Kidney epithelial cell (primary cell): ENCODE measurements around the gene CORO1A. TPM values are rescaled to one million over a fixed set of nuclear protein-coding genes. Genes with fewer than 3 reads are reported as not detected.
"Not testable (repeated sequence)": the region's sequence is repeated elsewhere in the genome, so short reads cannot be mapped to it uniquely, and the experiment has no call there.

Experiments
- DNase-seq: peaks from one replicate; pipeline ENCODE4 v3.0.0-alpha.2; 2010; ENCODE audit warnings: low read depth
- H3K27me3 ChIP-seq: 2 replicates; pipeline ENCODE4 v1.6.0; 2011; ENCODE audit warnings: low read length; ENCODE audit not compliant: control insufficient read depth, insufficient read depth
- H3K36me3 ChIP-seq: 2 replicates; pipeline ENCODE4 v1.5.1; 2011; ENCODE audit warnings: low read length; ENCODE audit not compliant: control insufficient read depth, insufficient read depth
- H3K4me3 ChIP-seq: 2 replicates; pipeline ENCODE4 v1.5.1; 2011; ENCODE audit warnings: low read depth, mild to moderate bottlenecking, control low read depth, low read length
- total RNA-seq: library from RNA; depleted of rRNA; stranded (reverse); fragments of >200 nt; gene quantifications from 2 replicates; pipeline ENCODE4 v1.2.3, GENCODE V29; 2015
- TF ChIP-seq, protein P1 (sequence below): IDR thresholded peaks from 2 replicates; pipeline ENCODE4 v1.5.1; 2011; ENCODE audit warnings: mild to moderate bottlenecking, moderate library complexity, low read length, control low read depth, inconsistent platforms; ENCODE audit not compliant: insufficient read depth, poor library complexity, severe bottlenecking

CORO1A gene
- total RNA-seq, 1 donor from 2014 or later = 10.8 TPM

DNA sequence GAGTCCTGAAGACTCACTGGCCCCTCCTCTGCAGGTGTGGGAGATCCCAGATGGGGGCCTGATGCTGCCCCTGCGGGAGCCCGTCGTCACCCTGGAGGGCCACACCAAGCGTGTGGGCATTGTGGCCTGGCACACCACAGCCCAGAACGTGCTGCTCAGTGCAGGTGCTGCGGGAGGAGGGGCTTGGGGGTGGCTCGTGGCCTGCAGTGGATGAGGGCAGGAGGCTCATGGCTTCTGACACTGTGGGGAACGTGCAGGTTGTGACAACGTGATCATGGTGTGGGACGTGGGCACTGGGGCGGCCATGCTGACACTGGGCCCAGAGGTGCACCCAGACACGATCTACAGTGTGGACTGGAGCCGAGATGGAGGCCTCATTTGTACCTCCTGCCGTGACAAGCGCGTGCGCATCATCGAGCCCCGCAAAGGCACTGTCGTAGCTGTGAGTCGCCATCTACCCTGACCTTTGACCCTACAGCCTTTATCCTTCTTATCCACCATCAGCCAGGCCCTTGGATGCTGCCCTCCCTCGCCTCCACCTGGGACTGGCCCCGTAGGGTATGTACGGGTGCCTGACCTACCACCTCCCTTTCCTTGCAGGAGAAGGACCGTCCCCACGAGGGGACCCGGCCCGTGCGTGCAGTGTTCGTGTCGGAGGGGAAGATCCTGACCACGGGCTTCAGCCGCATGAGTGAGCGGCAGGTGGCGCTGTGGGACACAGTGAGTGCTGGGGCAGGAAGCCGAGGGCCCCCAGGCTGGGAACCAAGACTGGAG lies 3.6 kb downstream of the CORO1A start:
- TF ChIP-seq, protein P1, sequence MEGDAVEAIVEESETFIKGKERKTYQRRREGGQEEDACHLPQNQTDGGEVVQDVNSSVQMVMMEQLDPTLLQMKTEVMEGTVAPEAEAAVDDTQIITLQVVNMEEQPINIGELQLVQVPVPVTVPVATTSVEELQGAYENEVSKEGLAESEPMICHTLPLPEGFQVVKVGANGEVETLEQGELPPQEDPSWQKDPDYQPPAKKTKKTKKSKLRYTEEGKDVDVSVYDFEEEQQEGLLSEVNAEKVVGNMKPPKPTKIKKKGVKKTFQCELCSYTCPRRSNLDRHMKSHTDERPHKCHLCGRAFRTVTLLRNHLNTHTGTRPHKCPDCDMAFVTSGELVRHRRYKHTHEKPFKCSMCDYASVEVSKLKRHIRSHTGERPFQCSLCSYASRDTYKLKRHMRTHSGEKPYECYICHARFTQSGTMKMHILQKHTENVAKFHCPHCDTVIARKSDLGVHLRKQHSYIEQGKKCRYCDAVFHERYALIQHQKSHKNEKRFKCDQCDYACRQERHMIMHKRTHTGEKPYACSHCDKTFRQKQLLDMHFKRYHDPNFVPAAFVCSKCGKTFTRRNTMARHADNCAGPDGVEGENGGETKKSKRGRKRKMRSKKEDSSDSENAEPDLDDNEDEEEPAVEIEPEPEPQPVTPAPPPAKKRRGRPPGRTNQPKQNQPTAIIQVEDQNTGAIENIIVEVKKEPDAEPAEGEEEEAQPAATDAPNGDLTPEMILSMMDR = peak; percentile 65
- DNase-seq = no peak

DNA sequence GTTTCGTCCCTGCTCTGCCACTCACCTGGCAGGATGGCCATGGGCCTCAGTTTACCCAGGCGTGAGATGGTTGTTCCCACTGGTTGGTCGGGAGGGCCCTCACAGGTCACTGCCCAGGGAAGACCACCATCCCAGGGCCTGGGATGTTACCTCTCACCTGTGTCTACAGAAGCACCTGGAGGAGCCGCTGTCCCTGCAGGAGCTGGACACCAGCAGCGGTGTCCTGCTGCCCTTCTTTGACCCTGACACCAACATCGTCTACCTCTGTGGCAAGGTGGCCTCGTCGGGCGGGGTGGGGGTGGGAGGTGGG lies 4.1 kb downstream of the CORO1A start:
- TF ChIP-seq, protein P1 = no peak
- Histone ChIP-seq H3K27me3 (no peaks in the 10 kb centered on the region), H3K4me3 (no peak overlapping the region), H3K36me3 (no peaks in the 10 kb centered on the region)
- DNase-seq = no peak

More for the DNA sequence above, 3.6 kb downstream of the CORO1A start:
- Histone ChIP-seq H3K36me3 (no peaks in the 10 kb centered on the region), H3K27me3 (no peaks in the 10 kb centered on the region), H3K4me3 (no peak overlapping the region)

DNA sequence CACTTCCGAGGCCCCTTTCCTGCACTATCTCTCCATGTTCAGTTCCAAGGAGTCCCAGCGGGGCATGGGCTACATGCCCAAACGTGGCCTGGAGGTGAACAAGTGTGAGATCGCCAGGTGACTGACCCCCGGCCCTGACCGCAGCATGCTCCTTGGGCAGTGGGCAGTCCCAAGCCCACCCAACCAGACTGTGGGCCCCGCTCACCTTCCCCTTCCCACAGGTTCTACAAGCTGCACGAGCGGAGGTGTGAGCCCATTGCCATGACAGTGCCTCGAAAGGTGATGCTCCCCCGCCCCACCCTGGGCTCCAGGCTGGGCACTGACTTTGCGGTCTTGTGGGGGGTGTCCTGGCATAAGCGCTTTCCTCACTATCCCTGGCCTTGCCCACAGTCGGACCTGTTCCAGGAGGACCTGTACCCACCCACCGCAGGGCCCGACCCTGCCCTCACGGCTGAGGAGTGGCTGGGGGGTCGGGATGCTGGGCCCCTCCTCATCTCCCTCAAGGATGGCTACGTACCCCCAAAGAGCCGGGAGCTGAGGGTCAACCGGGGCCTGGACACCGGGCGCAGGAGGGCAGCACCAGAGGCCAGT lies 4.7 kb downstream of the CORO1A start:
- Histone ChIP-seq H3K36me3 (no peaks in the 10 kb centered on the region), H3K27me3 (no peaks in the 10 kb centered on the region), H3K4me3 (no peak overlapping the region)
- DNase-seq = no peak
- TF ChIP-seq, protein P1 = no peak

DNA sequence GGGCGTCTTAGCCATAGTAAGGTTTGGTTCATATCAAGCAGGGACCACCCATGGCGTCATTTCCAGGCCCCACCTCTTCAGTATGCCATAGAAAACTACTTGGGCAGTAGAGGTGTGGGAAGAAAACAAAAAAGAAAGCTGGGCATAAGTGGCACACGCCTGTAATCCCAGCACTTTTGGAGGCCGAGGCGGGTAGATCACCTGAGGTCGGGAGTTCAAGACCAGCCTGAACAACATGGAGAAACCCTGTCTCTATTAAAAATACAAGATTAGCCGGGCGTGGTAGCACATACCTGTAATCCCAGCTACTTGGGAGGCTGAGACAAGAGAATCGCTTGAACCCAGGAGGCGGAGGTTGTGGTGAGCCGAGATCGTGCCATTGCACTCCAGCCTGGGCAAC lies 7.8 kb downstream of the CORO1A start:
- H3K4me3 ChIP-seq, H3K36me3 ChIP-seq, DNase-seq, H3K27me3 ChIP-seq: not testable (repeated sequence)

DNA sequence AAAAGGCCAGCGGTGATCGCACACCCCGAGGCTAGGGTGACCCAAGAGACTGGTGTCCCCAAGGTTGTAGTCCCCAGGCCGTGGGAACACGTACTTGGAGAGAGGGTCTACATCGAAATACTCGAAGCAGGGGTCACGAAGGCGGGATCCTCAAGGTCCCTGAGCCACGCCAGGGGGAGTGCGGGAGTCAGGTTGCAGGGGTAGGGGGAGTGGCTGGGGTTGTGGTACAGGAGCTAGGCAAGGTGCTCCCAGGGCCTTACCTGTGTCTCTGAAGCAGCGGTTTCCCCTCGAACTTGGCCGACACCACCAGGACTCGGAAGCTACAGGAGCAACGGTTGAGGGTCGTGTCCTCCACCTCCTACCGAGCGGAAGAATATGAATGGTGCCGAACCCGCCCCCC lies 9.7 kb downstream of the CORO1A start:
- H3K4me3 ChIP-seq, DNase-seq, H3K27me3 ChIP-seq, H3K36me3 ChIP-seq: not testable (repeated sequence)

DNA sequence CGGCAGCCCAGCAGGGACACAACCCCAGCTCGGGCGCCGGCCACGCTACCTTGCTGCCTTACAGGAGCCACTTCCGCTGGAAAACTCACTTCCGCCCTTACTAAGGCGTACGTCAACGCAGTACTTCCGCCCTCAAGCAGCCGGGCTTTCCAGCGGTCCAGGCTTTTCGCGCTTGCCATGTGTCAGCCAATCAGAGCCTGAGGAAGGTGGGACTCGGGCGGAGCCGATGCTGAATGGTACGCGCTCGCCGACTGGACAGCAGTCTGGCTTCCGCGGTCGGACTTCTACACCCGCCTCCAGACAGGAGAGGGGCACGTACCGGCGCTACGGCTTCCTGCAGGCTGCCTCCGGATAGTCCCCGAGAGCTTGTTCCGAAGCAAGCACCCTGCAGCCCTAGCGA lies 10.2 kb downstream of the CORO1A start, which contains the start of the genes BOLA2B and SLX1A:
BOLA2B (minus strand) TSS at position 52 of the 400 bp plus-strand sequence. CDS start 71 bp downstream, outside the sequence.
SLX1A (plus strand) TSS at position 261 of the 400 bp plus-strand sequence. CDS start 210 bp downstream, outside the sequence.
- not testable (repeated sequence) for DNase-seq, H3K36me3 ChIP-seq, H3K27me3 ChIP-seq
- H3K4me3 ChIP-seq = peak within 1 kb of the TSS; percentile 47

DNA sequence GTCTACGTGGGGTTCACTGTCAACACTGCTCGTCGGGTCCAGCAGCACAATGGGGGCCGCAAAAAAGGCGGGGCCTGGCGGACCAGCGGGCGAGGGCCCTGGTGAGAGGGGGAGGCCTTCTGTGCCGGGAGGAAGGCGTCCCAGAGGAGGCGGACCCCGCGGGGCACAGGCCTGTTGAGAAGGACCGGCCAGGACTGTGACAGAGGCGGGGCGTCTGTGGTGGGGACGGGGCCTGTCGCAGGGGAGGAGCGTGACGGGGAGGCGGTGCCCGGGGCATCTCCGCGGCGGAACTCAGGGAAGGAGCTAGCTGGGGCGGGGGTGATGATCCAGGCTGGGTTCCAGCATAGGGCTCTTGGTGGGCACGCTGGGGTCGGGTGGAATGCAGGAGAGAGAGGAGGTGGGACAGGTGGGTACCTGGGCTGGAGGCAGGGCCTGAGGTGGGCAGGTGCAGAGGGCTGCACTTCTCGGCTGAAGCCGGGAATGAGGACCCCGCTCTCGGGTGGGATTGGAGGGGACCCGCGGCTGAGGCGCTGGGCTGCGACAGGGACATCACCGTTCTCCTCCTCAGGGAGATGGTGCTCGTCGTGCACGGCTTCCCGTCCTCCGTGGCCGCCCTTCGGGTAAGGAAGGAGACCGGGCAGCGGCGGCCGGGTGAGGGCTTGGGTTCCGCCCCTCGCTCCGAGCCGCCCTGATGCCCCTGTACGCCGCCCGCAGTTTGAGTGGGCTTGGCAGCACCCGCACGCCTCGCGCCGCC lies 10.9 kb downstream of the CORO1A start:
- not testable (repeated sequence) for H3K27me3 ChIP-seq, DNase-seq, H3K36me3 ChIP-seq
- peak overlapping the region; percentile 47 for H3K4me3 ChIP-seq

DNA sequence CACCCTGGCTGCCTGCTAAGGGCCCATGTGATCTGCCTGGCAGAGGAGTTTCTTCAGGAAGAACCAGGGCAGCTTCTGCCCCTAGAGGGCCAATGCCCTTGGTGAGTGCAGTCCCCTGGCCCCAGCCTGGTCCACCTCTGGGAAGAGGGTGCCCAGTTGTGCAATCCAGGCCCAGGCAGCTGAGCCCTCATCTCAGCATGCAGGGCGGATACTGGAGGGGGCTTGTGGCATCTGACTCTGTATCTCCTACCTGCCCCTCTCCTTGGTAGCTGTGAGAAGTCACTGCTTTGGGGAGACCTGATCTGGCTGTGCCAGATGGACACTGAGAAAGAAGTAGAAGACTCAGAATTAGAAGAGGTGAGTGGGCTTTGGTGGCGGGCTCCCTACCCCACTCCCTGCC lies 13.6 kb downstream of the CORO1A start:
- not testable (repeated sequence) for DNase-seq, H3K4me3 ChIP-seq, H3K27me3 ChIP-seq, H3K36me3 ChIP-seq

DNA sequence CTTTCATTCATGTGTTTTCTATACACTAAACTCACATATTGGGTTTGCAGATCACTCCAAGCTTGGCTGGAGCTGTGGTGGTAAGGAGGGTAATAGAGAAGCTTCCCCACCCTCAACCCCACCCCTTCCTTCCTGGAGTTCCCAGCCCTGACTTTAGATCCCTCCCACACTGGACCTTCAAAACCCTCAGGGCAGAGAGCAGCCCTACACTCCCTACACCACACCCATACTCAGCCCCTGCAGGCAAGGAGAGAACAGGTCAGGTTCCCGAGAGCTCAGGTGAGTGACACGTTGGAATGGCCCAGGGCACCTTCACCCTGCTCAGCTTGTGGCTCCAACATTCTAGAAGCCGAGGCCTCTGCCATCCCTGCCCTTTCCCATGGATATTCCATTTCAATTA lies 15.6 kb downstream of the CORO1A start, which contains the start of gene SULT1A3:
SULT1A3 (plus strand) TSS at position 207 of the 400 bp plus-strand sequence. CDS start 1,474 bp downstream, outside the sequence.
- not testable (repeated sequence) for H3K4me3 ChIP-seq, DNase-seq, H3K36me3 ChIP-seq, H3K27me3 ChIP-seq

DNA sequence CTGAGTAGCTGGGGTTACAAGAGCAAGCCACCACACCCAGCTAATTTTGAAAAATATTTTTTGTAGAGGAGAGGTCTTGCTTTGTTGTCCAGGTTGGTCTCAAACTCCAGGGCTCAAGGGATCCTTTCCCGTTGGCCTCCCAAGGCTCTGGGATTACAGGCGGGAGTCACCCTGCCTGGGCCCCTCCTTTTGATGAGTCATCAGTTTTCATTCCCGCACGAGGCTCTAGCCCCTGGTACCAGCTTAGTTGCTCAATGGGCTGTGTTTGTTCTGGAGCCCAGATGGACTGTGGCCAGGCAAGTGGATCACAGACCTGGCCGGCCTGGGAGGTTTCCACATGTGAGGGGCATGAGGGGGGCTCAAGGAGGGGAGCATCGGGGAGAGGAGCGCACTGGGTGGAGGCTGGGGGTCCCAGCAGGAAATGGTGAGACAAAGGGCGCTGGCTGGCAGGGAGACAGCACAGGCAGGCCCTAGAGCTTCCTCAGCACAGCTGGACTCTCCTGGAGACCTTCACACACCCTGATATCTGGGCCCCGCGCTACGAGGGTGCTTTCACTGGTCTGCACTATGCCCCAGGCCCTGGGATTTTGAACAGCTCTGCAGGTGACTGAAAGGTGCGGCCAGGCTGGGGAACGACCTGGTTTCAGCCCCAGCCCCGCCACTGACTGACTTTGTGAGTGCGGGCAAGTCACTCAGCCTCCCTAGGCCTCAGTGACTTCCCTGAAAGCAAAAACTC lies 16.4 kb downstream of the CORO1A start:
- not testable (repeated sequence) for H3K36me3 ChIP-seq, H3K4me3 ChIP-seq, DNase-seq, H3K27me3 ChIP-seq
